ENCODE data around the gene VEPH1. TPM values are rescaled to one million over a fixed set of nuclear protein-coding genes. Genes with fewer than 3 reads are reported as not detected.
A peak's percentile ranks its signal among the peaks of the same experiment; 100 is the strongest.

VEPH1 gene
- total RNA-seq, 1 experiment from 2014 or later: 0.32 TPM

- ChIA-PET POLR2A (ENCODE audit: low non-redundant PET) (no interaction called here), CTCF (no interaction called here)
- intact Hi-C loops (cut with micrococcal nuclease; ENCODE audit: unreplicated experiment): no loop called here
- DNase-seq (ENCODE audit: low spot score): peak; percentile 27
- Histone ChIP-seq H3K27me3 (replicated peaks; ENCODE audit: insufficient read depth, low read depth, low read length, poor library complexity) (peaks cover 7% of the 10 kb centered on the region), H3K27ac (ENCODE audit: low read depth, low read length, poor library complexity, severe bottlenecking) (no peak overlapping the region), H3K4me1 (ENCODE audit: insufficient read depth, low read length, poor library complexity, severe bottlenecking) (peaks cover 4% of the 10 kb centered on the region), H3K4me3 (ENCODE audit: low read depth, low read length, poor library complexity, severe bottlenecking) (no peak overlapping the region), H3K9me3 (ENCODE audit: low read depth, low read length, poor library complexity, severe bottlenecking) (no peaks in the 10 kb centered on the region), H3K36me3 (ENCODE audit: insufficient read depth, low read length, poor library complexity, severe bottlenecking) (no peaks in the 10 kb centered on the region)
- BruUV-seq (replicated peaks): no TSS peak
- no peak for TF ChIP-seq CTCF (conservative IDR thresholded peaks at IDR 0.05; ENCODE audit: low read depth, low read length)
Observed at GRCh38 chr3:157376603-157377300, 126.5 kb downstream of the VEPH1 start.

- H3K27me3 ChIP-seq (replicated peaks; ENCODE audit: insufficient read depth, low read depth, low read length, poor library complexity): peaks cover 7% of the 10 kb centered on the region
- H3K27ac ChIP-seq (ENCODE audit: low read depth, low read length, poor library complexity, severe bottlenecking): no peak overlapping the region
- DNase-seq (ENCODE audit: low spot score): no peak
- intact Hi-C loops (cut with micrococcal nuclease; ENCODE audit: unreplicated experiment): no loop called here
- H3K36me3 ChIP-seq (ENCODE audit: insufficient read depth, low read length, poor library complexity, severe bottlenecking): no peaks in the 10 kb centered on the region
- TF ChIP-seq CTCF (conservative IDR thresholded peaks at IDR 0.05; ENCODE audit: low read depth, low read length): no peak
- no peak for TF ChIP-seq EZH2 (IDR thresholded peaks at IDR 0.05; ENCODE audit: borderline replicate concordance, low read depth, low read length, poor library complexity, severe bottlenecking)
- no TSS peak for BruUV-seq (replicated peaks)
- ChIA-PET POLR2A (ENCODE audit: low non-redundant PET) (no interaction called here), CTCF (no interaction called here)
- no peaks in the 10 kb centered on the region for H3K9me3 ChIP-seq (ENCODE audit: low read depth, low read length, poor library complexity, severe bottlenecking)
- peaks cover 13% of the 10 kb centered on the region for H3K4me1 ChIP-seq (ENCODE audit: insufficient read depth, low read length, poor library complexity, severe bottlenecking)
- no peak overlapping the region for H3K4me3 ChIP-seq (ENCODE audit: low read depth, low read length, poor library complexity, severe bottlenecking)
Observed at GRCh38 chr3:157375342-157375986, 127.8 kb downstream of the VEPH1 start.

- DNase-seq (ENCODE audit: low spot score): no peak
- Histone ChIP-seq H3K27ac (ENCODE audit: low read depth, low read length, poor library complexity, severe bottlenecking) (no peak overlapping the region), H3K36me3 (ENCODE audit: insufficient read depth, low read length, poor library complexity, severe bottlenecking) (no peaks in the 10 kb centered on the region), H3K4me3 (ENCODE audit: low read depth, low read length, poor library complexity, severe bottlenecking) (no peak overlapping the region), H3K4me1 (ENCODE audit: insufficient read depth, low read length, poor library complexity, severe bottlenecking) (peaks cover 18% of the 10 kb centered on the region), H3K9me3 (ENCODE audit: low read depth, low read length, poor library complexity, severe bottlenecking) (no peaks in the 10 kb centered on the region), H3K27me3 (replicated peaks; ENCODE audit: insufficient read depth, low read depth, low read length, poor library complexity) (peaks cover 7% of the 10 kb centered on the region)
- intact Hi-C loops (cut with micrococcal nuclease; ENCODE audit: unreplicated experiment): no loop called here
- BruUV-seq (replicated peaks): no TSS peak
- no peak for TF ChIP-seq CTCF (conservative IDR thresholded peaks at IDR 0.05; ENCODE audit: low read depth, low read length)
- TF ChIP-seq EZH2 (IDR thresholded peaks at IDR 0.05; ENCODE audit: borderline replicate concordance, low read depth, low read length, poor library complexity, severe bottlenecking): no peak
- CTCF ChIA-PET: no interaction called here
- POLR2A ChIA-PET (ENCODE audit: low non-redundant PET): no interaction called here
Observed at GRCh38 chr3:157374933-157375332, 128.3 kb downstream of the VEPH1 start.

Measured in A673 (cell line).